ENCODE measurements around the gene MBP. TPM values are rescaled to one million over a fixed set of nuclear protein-coding genes. Genes with fewer than 3 reads are reported as not detected.
A peak's percentile ranks its signal among the peaks of the same experiment; 100 is the strongest.

The MBP gene
- total and polyA plus RNA-seq, 2 experiments from 2014 or later = 18.4 to 22.9 TPM

DNA sequence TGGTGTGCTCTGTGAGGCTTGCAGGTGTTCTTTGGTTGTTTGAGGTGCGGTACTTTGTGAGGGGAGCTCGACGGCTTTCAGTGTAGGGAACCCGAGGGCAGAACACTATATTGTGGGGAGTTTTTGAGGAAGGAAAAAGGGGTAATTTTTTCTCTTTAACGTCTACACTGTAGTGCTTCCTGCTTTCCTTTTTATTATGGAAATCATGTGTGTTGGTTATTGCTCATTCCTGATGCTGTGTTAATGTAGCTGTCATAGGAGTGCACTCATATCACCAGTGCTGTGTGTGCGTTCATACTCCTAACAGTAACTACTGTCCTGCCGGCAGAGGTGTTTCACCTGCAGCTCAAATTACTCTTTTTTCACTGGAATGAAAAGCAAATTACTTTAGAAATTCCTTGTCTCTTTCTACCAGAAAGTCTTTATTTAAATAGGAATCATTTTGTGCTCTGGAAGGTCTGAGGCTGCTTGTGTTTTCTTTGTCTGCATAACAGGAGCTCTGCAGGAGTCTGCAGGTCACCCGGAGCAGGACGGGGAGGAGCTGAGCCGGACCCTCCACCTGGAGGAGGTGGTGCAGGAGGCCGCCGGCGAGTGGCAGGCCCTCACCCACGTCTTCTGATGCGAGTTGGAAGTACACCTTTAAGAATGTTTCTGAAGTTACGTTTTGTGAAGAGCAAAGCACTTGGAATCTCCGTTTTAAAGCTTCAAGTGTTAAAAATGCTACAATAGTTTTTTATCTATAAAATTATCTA is 164.7 kb downstream of the MBP start:
- no peak overlapping the region for H2AFZ ChIP-seq
- TF ChIP-seq, protein P1, sequence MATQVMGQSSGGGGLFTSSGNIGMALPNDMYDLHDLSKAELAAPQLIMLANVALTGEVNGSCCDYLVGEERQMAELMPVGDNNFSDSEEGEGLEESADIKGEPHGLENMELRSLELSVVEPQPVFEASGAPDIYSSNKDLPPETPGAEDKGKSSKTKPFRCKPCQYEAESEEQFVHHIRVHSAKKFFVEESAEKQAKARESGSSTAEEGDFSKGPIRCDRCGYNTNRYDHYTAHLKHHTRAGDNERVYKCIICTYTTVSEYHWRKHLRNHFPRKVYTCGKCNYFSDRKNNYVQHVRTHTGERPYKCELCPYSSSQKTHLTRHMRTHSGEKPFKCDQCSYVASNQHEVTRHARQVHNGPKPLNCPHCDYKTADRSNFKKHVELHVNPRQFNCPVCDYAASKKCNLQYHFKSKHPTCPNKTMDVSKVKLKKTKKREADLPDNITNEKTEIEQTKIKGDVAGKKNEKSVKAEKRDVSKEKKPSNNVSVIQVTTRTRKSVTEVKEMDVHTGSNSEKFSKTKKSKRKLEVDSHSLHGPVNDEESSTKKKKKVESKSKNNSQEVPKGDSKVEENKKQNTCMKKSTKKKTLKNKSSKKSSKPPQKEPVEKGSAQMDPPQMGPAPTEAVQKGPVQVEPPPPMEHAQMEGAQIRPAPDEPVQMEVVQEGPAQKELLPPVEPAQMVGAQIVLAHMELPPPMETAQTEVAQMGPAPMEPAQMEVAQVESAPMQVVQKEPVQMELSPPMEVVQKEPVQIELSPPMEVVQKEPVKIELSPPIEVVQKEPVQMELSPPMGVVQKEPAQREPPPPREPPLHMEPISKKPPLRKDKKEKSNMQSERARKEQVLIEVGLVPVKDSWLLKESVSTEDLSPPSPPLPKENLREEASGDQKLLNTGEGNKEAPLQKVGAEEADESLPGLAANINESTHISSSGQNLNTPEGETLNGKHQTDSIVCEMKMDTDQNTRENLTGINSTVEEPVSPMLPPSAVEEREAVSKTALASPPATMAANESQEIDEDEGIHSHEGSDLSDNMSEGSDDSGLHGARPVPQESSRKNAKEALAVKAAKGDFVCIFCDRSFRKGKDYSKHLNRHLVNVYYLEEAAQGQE (IDR thresholded peaks at IDR 0.05; ENCODE audit: unreplicated experiment) = no peak
- TF ChIP-seq EZH2 (IDR thresholded peaks at IDR 0.05; ENCODE audit: low read depth, unreplicated experiment) (no peak), CREB1 (CRISPR knock-in tag; IDR thresholded peaks at IDR 0.05; ENCODE audit: low read depth) (no peak), ZNF114 (CRISPR knock-in tag; IDR thresholded peaks at IDR 0.05) (no peak), NANOG (IDR thresholded peaks at IDR 0.05; ENCODE audit: borderline replicate concordance) (no peak), ZNF331 (CRISPR knock-in tag; IDR thresholded peaks at IDR 0.05; ENCODE audit: low read depth) (no peak), POLR2AphosphoS5 (IDR thresholded peaks at IDR 0.05; ENCODE audit: low read depth) (no peak), STAT1 (IDR thresholded peaks at IDR 0.05; ENCODE audit: unreplicated experiment) (no peak), JUNB (IDR thresholded peaks at IDR 0.05; ENCODE audit: unreplicated experiment) (no peak), EZH2phosphoT487 (IDR thresholded peaks at IDR 0.05; ENCODE audit: unreplicated experiment) (no peak)
- TF ChIP-seq, protein P2, sequence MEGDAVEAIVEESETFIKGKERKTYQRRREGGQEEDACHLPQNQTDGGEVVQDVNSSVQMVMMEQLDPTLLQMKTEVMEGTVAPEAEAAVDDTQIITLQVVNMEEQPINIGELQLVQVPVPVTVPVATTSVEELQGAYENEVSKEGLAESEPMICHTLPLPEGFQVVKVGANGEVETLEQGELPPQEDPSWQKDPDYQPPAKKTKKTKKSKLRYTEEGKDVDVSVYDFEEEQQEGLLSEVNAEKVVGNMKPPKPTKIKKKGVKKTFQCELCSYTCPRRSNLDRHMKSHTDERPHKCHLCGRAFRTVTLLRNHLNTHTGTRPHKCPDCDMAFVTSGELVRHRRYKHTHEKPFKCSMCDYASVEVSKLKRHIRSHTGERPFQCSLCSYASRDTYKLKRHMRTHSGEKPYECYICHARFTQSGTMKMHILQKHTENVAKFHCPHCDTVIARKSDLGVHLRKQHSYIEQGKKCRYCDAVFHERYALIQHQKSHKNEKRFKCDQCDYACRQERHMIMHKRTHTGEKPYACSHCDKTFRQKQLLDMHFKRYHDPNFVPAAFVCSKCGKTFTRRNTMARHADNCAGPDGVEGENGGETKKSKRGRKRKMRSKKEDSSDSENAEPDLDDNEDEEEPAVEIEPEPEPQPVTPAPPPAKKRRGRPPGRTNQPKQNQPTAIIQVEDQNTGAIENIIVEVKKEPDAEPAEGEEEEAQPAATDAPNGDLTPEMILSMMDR (conservative IDR thresholded peaks at IDR 0.05; ENCODE audit: low read depth in 2 of 2) = no peak
- TF ChIP-seq, protein P3, sequence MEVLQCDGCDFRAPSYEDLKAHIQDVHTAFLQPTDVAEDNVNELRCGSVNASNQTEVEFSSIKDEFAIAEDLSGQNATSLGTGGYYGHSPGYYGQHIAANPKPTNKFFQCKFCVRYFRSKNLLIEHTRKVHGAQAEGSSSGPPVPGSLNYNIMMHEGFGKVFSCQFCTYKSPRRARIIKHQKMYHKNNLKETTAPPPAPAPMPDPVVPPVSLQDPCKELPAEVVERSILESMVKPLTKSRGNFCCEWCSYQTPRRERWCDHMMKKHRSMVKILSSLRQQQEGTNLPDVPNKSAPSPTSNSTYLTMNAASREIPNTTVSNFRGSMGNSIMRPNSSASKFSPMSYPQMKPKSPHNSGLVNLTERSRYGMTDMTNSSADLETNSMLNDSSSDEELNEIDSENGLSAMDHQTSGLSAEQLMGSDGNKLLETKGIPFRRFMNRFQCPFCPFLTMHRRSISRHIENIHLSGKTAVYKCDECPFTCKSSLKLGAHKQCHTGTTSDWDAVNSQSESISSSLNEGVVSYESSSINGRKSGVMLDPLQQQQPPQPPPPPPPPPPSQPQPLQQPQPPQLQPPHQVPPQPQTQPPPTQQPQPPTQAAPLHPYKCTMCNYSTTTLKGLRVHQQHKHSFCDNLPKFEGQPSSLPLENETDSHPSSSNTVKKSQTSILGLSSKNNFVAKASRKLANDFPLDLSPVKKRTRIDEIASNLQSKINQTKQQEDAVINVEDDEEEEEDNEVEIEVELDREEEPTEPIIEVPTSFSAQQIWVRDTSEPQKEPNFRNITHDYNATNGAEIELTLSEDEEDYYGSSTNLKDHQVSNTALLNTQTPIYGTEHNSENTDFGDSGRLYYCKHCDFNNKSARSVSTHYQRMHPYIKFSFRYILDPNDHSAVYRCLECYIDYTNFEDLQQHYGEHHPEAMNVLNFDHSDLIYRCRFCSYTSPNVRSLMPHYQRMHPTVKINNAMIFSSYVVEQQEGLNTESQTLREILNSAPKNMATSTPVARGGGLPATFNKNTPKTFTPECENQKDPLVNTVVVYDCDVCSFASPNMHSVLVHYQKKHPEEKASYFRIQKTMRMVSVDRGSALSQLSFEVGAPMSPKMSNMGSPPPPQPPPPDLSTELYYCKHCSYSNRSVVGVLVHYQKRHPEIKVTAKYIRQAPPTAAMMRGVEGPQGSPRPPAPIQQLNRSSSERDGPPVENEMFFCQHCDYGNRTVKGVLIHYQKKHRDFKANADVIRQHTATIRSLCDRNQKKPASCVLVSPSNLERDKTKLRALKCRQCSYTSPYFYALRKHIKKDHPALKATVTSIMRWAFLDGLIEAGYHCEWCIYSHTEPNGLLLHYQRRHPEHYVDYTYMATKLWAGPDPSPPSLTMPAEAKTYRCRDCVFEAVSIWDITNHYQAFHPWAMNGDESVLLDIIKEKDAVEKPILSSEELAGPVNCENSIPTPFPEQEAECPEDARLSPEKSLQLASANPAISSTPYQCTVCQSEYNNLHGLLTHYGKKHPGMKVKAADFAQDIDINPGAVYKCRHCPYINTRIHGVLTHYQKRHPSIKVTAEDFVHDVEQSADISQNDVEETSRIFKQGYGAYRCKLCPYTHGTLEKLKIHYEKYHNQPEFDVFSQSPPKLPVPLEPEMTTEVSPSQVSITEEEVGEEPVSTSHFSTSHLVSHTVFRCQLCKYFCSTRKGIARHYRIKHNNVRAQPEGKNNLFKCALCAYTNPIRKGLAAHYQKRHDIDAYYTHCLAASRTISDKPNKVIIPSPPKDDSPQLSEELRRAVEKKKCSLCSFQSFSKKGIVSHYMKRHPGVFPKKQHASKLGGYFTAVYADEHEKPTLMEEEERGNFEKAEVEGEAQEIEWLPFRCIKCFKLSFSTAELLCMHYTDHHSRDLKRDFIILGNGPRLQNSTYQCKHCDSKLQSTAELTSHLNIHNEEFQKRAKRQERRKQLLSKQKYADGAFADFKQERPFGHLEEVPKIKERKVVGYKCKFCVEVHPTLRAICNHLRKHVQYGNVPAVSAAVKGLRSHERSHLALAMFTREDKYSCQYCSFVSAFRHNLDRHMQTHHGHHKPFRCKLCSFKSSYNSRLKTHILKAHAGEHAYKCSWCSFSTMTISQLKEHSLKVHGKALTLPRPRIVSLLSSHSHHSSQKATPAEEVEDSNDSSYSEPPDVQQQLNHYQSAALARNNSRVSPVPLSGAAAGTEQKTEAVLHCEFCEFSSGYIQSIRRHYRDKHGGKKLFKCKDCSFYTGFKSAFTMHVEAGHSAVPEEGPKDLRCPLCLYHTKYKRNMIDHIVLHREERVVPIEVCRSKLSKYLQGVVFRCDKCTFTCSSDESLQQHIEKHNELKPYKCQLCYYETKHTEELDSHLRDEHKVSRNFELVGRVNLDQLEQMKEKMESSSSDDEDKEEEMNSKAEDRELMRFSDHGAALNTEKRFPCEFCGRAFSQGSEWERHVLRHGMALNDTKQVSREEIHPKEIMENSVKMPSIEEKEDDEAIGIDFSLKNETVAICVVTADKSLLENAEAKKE (CRISPR knock-in tag; IDR thresholded peaks at IDR 0.05) = no peak
- TF ChIP-seq, protein P4, sequence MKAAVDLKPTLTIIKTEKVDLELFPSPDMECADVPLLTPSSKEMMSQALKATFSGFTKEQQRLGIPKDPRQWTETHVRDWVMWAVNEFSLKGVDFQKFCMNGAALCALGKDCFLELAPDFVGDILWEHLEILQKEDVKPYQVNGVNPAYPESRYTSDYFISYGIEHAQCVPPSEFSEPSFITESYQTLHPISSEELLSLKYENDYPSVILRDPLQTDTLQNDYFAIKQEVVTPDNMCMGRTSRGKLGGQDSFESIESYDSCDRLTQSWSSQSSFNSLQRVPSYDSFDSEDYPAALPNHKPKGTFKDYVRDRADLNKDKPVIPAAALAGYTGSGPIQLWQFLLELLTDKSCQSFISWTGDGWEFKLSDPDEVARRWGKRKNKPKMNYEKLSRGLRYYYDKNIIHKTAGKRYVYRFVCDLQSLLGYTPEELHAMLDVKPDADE (IDR thresholded peaks at IDR 0.05) = no peak
- no peaks in the 10 kb centered on the region for H3K27me3 ChIP-seq (ENCODE audit: insufficient read depth)
- peak; percentile 99 for ATAC-seq
- Mint-ChIP-seq H3K27ac (no peak overlapping the region), H3K36me3 (ENCODE audit: low read depth) (peaks cover 10% of the 10 kb centered on the region; the same call in 2 of the 3 replicates), H3K4me1 (peaks cover 20% of the 10 kb centered on the region), H3K4me3 (no peak overlapping the region), H3K27me3 (ENCODE audit: insufficient read depth, low read depth, poor library complexity) (peaks cover 2% of the 10 kb centered on the region), H3K9me3 (no peaks in the 10 kb centered on the region)
- H3F3A ChIP-seq (replicated peaks; ENCODE audit: low read depth) = no peaks in the 10 kb centered on the region
- peaks cover 45% of the 10 kb centered on the region for H3K4me1 ChIP-seq (ENCODE audit: insufficient read depth)
- peaks cover 7% of the 10 kb centered on the region; the same call in 1 of the 2 replicates for H3K79me2 ChIP-seq (replicated peaks; ENCODE audit: insufficient read depth)
- peak overlapping the region; percentile 53 for H3K4me2 ChIP-seq
- no peaks in the 10 kb centered on the region for H4K20me1 ChIP-seq (replicated peaks; ENCODE audit: insufficient read depth)
- H3K4me3 ChIP-seq = peak overlapping the region; percentile 7; the same call in 1 of the 2 replicates
- peak overlapping the region; percentile 92 for H3K27ac ChIP-seq (ENCODE audit: low read depth)
- no peaks in the 10 kb centered on the region; the same call in 1 of the 2 replicates for H3K9me2 ChIP-seq (ENCODE audit: insufficient read depth)
- DNase-seq (ENCODE audit: low spot score) = peak; percentile 88
- H3K36me3 ChIP-seq (ENCODE audit: insufficient read depth) = no peaks in the 10 kb centered on the region

Data from GM23338 (cell line).